ENCODE measurements around the gene CLMN. TPM values are rescaled to one million over a fixed set of nuclear protein-coding genes. Genes with fewer than 3 reads are reported as not detected.

The CLMN gene
- total and polyA plus RNA-seq, 2 of the 13 experiments (the other 11 are each of a cell fraction or from before 2014, with no cell fraction given), result 15.1 to 16.7 TPM

GRCh38 chr14:95157327-95158189 is 162.2 kb downstream of the CLMN start, which contains the start of gene DICER1 (continued):
- TF ChIP-seq, protein P1, sequence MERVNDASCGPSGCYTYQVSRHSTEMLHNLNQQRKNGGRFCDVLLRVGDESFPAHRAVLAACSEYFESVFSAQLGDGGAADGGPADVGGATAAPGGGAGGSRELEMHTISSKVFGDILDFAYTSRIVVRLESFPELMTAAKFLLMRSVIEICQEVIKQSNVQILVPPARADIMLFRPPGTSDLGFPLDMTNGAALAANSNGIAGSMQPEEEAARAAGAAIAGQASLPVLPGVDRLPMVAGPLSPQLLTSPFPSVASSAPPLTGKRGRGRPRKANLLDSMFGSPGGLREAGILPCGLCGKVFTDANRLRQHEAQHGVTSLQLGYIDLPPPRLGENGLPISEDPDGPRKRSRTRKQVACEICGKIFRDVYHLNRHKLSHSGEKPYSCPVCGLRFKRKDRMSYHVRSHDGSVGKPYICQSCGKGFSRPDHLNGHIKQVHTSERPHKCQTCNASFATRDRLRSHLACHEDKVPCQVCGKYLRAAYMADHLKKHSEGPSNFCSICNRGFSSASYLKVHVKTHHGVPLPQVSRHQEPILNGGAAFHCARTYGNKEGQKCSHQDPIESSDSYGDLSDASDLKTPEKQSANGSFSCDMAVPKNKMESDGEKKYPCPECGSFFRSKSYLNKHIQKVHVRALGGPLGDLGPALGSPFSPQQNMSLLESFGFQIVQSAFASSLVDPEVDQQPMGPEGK (CRISPR knock-in tag; IDR thresholded peaks at IDR 0.05), result peak; percentile 94
- TF ChIP-seq ATF7-NPFF (CRISPR knock-in tag; IDR thresholded peaks at IDR 0.05; ENCODE audit: low read depth) (0 out of 2 replicates have a peak, but pooled peaks have one; percentile 65), PAX8 (CRISPR knock-in tag; IDR thresholded peaks at IDR 0.05; ENCODE audit: borderline replicate concordance) (0 out of 2 replicates have a peak, but pooled peaks have one; percentile 13), ZNF800 (CRISPR knock-in tag; IDR thresholded peaks at IDR 0.05) (0 out of 2 replicates have a peak, but pooled peaks have one; percentile 23), FOSL1 (CRISPR knock-in tag; IDR thresholded peaks at IDR 0.05; ENCODE audit: borderline replicate concordance) (no peak), MAZ (IDR thresholded peaks at IDR 0.05; ENCODE audit: borderline replicate concordance, low read depth, low read length) (peak; percentile 98), MAZ (CRISPR knock-in tag; IDR thresholded peaks at IDR 0.05; ENCODE audit: low read depth) (peak; percentile 99), TOE1 (CRISPR knock-in tag; IDR thresholded peaks at IDR 0.05) (no peak), ZBTB14 (CRISPR knock-in tag; IDR thresholded peaks at IDR 0.05) (peak; percentile 80; the same call in 1 of the 2 replicates), ATRX (CRISPR knock-in tag; IDR thresholded peaks at IDR 0.05; ENCODE audit: borderline replicate concordance) (no peak), SRSF1 (optimal IDR thresholded peaks at IDR 0.05; ENCODE audit: low read depth, low read length) (peak; percentile 100), POLR2AphosphoS5 (IDR thresholded peaks at IDR 0.05; ENCODE audit: low read depth, low read length) (peak; percentile 74), TBX2 (CRISPR knock-in tag; IDR thresholded peaks at IDR 0.05; ENCODE audit: borderline replicate concordance) (peak; percentile 79; the same call in 1 of the 2 replicates), GABPB1 (CRISPR knock-in tag; IDR thresholded peaks at IDR 0.05) (peak; percentile 80), GABPA (IDR thresholded peaks at IDR 0.05; ENCODE audit: low read depth, low read length) (no peak), GABPA (CRISPR knock-in tag; IDR thresholded peaks at IDR 0.05; ENCODE audit: low read depth) (peak; percentile 49), KMT2B (CRISPR knock-in tag; IDR thresholded peaks at IDR 0.05) (peak; percentile 89), REST (IDR thresholded peaks at IDR 0.05; ENCODE audit: borderline replicate concordance in 1 of 2, low read depth in 1 of 2, low read length in 2 of 2) (peak in 1 of 2 experiments; percentile 38; a peak in 1 of 4 replicates)

Data from HepG2 (cell line).